Measurements from ENCODE around the gene LCA5L. TPM values are rescaled to one million over a fixed set of nuclear protein-coding genes. Genes with fewer than 3 reads are reported as not detected.

LCA5L gene
- total RNA-seq, 1 donor from 2014 or later, result 0.23 TPM

DNA sequence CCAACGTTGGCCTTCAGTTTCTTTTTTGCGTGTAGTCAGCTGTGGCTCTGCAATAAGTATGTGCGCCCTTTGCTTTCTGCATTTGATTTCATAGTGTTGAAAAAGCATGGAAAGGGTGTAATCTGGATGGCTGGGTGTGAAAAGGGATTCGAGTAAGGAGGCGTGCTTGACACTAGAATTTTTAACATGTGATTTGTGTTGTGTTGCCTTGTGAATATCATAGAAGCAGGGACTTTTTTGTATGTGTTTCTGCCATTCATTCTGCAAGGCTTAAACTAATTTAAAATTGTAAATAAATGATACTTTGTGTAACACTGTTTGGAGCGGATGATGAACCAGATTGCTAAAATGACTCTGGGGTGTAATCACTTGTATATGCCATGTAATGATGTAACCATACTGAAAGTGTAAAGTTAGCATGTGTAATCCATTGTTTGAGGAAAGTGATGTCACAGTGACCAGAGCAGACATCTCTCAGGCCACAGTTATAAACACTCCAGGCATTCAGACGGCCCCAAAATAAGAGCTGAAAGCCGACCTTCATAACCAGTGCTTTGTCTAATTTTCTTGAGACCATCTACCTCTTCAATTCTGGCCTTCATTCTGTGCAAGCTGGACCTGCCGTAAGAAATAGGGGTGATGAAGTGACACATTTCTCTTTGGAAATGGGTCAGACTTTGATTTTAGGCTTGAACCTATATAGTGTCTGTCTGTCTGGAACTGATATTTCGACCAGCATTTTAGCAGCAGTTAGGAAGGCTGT lies 6.8 kb upstream of the LCA5L start:
- no peak overlapping the region for H3K4me3 ChIP-seq (ENCODE audit: low read depth, low read length)
- TF ChIP-seq, protein P1, sequence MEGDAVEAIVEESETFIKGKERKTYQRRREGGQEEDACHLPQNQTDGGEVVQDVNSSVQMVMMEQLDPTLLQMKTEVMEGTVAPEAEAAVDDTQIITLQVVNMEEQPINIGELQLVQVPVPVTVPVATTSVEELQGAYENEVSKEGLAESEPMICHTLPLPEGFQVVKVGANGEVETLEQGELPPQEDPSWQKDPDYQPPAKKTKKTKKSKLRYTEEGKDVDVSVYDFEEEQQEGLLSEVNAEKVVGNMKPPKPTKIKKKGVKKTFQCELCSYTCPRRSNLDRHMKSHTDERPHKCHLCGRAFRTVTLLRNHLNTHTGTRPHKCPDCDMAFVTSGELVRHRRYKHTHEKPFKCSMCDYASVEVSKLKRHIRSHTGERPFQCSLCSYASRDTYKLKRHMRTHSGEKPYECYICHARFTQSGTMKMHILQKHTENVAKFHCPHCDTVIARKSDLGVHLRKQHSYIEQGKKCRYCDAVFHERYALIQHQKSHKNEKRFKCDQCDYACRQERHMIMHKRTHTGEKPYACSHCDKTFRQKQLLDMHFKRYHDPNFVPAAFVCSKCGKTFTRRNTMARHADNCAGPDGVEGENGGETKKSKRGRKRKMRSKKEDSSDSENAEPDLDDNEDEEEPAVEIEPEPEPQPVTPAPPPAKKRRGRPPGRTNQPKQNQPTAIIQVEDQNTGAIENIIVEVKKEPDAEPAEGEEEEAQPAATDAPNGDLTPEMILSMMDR (conservative IDR thresholded peaks at IDR 0.05; ENCODE audit: low read depth, low read length), result no peak
- no peak for DNase-seq (ENCODE audit: low read depth)

DNA sequence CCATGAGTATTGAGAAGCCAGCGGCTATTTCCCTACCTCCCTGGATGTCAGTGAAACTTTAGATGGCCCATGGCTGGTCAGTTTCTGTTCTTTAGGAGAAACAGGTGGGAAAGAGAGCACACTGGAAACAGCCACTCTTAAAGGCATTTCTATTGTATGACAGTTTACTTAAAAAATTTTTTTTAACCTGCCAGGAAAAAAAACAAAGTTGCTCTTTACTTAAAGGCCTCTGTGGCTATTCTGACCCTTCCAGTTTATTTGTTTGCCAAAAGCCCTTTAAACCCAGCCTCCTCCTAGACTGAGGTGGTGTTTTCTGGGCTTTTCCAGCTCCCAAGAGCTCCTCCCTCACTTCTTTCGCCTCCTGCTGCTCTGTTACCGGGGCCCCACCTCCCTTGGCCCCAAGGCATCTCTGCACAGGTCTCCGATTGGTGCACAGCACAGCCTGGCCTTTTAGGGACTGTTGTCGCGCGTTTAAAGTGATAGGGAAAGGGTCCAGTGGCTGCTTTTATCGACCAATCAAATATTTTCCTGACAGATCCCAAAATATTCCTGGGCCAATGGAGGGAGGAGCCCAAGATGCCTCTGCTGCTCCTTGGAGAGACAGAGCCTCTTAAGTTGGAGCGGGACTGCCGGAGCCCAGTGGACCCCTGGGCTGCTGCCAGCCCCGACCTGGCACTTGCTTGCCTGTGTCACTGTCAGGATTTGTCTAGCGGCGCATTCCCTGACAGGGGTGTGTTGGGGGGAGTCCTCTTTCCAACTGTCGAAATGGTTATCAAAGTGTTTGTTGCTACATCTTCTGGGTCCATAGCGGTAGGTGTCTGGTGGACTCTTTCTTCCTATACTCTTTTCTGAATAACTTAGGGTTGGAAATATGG lies 6.0 kb upstream of the LCA5L start, which contains the start of gene SH3BGR:
Gene SH3BGR, plus strand, starts transcription at position 639 of the 875 bp plus-strand sequence. Its CDS starts 127 bp downstream, at position 766.
- TF ChIP-seq, protein P1 (conservative IDR thresholded peaks at IDR 0.05; ENCODE audit: low read depth, low read length), result no peak
- peak within 1 kb of the TSS; percentile 23 for H3K4me3 ChIP-seq (ENCODE audit: low read depth, low read length)
- DNase-seq (ENCODE audit: low read depth), result no peak

DNA sequence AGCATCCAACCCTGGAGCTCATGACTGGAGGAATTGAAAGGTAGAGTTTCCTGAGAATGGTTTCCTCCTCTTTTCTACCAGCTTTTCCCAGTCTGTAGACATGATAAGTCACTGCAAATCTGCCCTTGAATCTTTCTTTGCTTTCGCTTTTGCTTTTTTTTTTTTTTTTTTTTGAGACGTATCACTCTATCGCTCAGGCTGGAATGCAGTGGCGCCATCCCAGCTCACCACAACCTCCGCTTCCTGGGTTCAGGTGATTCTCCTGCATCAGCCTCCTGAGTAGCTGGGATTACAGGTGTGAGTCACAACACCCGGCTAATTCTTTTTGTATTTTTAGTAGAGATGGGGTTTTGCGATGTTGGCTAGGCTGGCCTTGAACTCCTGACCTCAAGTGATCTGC lies 1.7 kb upstream of the LCA5L start:
- no peak overlapping the region for H3K4me3 ChIP-seq (ENCODE audit: low read depth, low read length)
- no peak for DNase-seq (ENCODE audit: low read depth)
- TF ChIP-seq, protein P1 (conservative IDR thresholded peaks at IDR 0.05; ENCODE audit: low read depth, low read length), result no peak

DNA sequence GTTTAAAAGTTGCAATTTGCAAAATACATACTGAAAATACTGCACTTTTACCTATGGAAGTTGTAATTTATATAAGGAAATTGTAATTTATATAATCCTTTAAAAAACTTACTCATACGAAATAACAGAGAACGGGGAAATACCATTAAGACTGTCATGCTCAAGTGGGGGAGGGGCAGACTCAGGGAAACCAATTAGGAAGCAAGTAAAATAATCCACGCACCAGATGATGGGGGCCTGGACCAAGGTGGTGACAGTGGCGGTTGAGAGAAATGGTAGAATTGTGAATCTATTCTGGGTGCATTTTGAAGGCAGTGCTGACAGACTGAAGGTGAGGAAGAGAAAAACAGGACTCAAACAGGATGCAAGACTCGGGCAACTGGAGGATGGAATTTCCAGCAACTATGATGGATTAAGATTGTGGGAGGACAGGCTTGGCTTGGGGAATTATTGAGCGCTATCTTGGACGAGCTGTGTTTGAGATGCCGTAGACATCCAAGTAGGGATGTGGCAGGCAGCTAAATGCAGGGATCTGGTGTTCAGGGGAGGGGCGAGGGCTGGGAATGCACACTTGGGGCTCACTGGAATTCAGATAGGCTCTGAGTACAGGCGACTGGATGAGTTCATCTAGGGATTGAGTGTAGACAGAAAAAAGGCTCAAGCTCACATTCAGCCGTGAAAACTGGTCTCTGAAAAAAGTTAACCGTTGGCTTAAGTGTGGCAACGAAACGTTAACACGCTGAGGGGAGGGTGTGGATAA lies 977 bp downstream of the LCA5L start:
- DNase-seq (ENCODE audit: low read depth), result no peak
- H3K4me3 ChIP-seq (ENCODE audit: low read depth, low read length), result peak overlapping the region; percentile 90
- TF ChIP-seq, protein P1 (conservative IDR thresholded peaks at IDR 0.05; ENCODE audit: low read depth, low read length), result no peak

DNA sequence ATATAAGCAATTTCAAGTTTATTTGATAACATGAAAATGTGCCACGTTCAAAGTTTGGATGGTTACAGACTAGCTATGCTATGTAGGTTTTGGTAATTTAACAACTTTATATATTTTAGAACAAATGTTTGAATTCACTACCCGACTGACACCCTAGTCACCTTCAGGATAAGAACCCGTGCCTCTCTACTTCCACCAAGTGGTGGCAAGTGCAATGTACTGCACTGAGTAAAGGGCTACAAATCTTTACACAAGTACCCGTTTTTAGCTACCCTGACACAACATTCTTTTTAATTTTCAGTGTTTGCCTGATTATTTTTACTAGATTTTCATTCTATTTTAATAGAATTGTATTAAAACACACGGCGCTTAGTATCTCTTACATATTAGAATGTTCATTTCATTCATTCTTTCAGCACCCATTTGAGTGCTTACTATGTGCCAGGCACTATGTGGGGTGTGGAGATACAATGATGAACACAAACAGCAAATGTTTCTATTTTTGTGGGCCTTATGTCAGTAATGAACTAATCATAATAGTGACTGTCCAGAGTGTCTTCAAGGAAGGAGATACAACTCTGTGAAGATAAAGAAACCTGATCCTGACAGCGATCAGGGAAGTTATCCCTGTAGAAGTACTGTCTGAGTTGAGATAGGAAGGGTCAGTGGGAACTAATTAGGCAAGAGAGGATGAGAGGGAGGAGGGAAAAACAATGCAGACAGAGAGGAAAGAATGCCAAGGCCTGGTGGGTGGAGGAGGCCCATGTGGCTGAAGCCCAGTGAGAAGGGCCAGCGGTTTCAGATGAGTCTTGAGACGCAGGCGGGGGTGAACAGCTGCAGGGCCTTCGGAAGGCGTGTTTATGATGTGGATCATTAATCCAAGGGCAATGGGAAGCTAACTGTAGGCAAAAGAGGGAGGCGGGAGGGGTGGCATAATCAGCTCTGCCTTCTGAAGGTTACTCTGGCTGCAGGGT lies 3.8 kb downstream of the LCA5L start:
- DNase-seq (ENCODE audit: low read depth), result no peak
- TF ChIP-seq, protein P1 (conservative IDR thresholded peaks at IDR 0.05; ENCODE audit: low read depth, low read length), result peak; percentile 86
- H3K4me3 ChIP-seq (ENCODE audit: low read depth, low read length), result no peak overlapping the region

DNA sequence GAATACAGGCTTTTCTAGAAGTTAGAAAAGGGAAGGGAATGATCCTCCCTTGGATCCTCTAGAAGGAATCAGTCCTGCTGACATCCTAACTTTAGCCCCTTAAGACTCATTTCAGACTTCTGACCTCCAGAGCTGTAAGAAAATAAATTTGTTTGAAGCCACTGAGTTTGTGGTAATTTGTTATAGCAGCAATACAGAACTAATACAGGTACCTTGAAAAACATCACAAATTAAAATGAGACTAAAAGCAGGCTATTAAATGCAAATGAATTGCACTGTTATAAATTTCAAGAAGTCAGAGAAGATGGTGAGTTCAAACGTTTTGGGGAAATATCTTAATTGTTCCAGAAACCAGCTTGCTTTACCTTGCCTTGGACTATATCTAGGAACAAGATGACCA lies 6.3 kb downstream of the LCA5L start:
- H3K4me3 ChIP-seq (ENCODE audit: low read depth, low read length), result no peak overlapping the region
- DNase-seq (ENCODE audit: low read depth), result no peak
- TF ChIP-seq, protein P1 (conservative IDR thresholded peaks at IDR 0.05; ENCODE audit: low read depth, low read length), result no peak
